ENCODE results near the gene UBAP1L. TPM values are rescaled to one million over a fixed set of nuclear protein-coding genes. Genes with fewer than 3 reads are reported as not detected.

The UBAP1L gene
- total and polyA plus RNA-seq, 2 donors (not counting 3 experiments of a cell fraction or from before 2014, with no cell fraction given) = 1.9 to 5.0 TPM

- DNase-seq (ENCODE audit: low read depth, low spot score) = no peak
- ChIA-PET POLR2A (no interaction called here), CTCF (no interaction called here)
- Histone ChIP-seq H3K9ac (replicated peaks; ENCODE audit: extremely low read depth, insufficient read depth, low read length) (no peak overlapping the region), H3K27me3 (ENCODE audit: control insufficient read depth in 2 of 2, insufficient read depth in 2 of 2, low read length in 2 of 2) (no peaks in the 10 kb centered on the region), H3K4me2 (ENCODE audit: insufficient read depth, low read length) (no peak overlapping the region), H3K4me1 (ENCODE audit: control insufficient read depth, extremely low read depth, insufficient read depth, low read length) (peaks cover 10% of the 10 kb centered on the region), H3K27ac (ENCODE audit: insufficient read depth, low read depth, low read length) (no peak overlapping the region), H3K36me3 (ENCODE audit: control insufficient read depth in 2 of 2, extremely low read depth in 1 of 2, insufficient read depth in 2 of 2, low read length in 2 of 2) (peaks cover 12 to 17% of the 10 kb centered on the region in 2 experiments), H4K20me1 (replicated peaks; ENCODE audit: control insufficient read depth, extremely low read depth, insufficient read depth, low read length) (no peaks in the 10 kb centered on the region), H3K9me3 (replicated peaks; ENCODE audit: control insufficient read depth, insufficient read depth, low read length) (no peaks in the 10 kb centered on the region), H3K9me1 (replicated peaks; ENCODE audit: control insufficient read depth, extremely low read depth, insufficient read depth, low read length) (no peaks in the 10 kb centered on the region), H3K79me2 (ENCODE audit: control insufficient read depth, insufficient read depth, low read length) (peaks cover 23% of the 10 kb centered on the region), H3K4me3 (replicated peaks in 1 of 3; ENCODE audit: insufficient read depth in 1 of 3, low read depth in 1 of 3, low read length in 3 of 3) (no peak overlapping the region), H2AFZ (ENCODE audit: low read depth, low read length) (no peak overlapping the region)
- TF ChIP-seq EZH2 (IDR thresholded peaks at IDR 0.05; ENCODE audit: borderline replicate concordance, low read depth, low read length, severe bottlenecking) (no peak), POLR2AphosphoS5 (IDR thresholded peaks at IDR 0.05; ENCODE audit: insufficient read depth, low read depth, low read length) (no peak), POLR2A (IDR thresholded peaks at IDR 0.05; ENCODE audit: low read depth, low read length) (no peak), JUN (IDR thresholded peaks at IDR 0.05; ENCODE audit: borderline replicate concordance, insufficient read depth, insufficient read length, low read depth) (no peak), CTCF (IDR thresholded peaks at IDR 0.05; ENCODE audit: extremely low read depth in 1 of 2, insufficient read depth in 1 of 2, low read depth in 1 of 2, low read length in 2 of 2) (no peak), GATA2 (IDR thresholded peaks at IDR 0.05; ENCODE audit: insufficient read depth, insufficient read length, low read depth, low read length) (no peak), MYC (IDR thresholded peaks at IDR 0.05; ENCODE audit: low read depth, low read length) (no peak), FOS (IDR thresholded peaks at IDR 0.05; ENCODE audit: borderline replicate concordance, insufficient read depth, low read length) (no peak)
- TF ChIP-seq, protein P1, sequence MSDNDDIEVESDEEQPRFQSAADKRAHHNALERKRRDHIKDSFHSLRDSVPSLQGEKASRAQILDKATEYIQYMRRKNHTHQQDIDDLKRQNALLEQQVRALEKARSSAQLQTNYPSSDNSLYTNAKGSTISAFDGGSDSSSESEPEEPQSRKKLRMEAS (IDR thresholded peaks at IDR 0.05; ENCODE audit: insufficient read depth, insufficient read length) = no peak
- BruUV-seq (replicated peaks) = no TSS peak
- no peak for FAIRE-seq
- dilution Hi-C loops (cut with MboI; ENCODE audit: extremely low pct_ligation_motif_present, low sequenced_read_pairs) (no loop called here), intact Hi-C loops (cut with micrococcal nuclease) (no loop called here)
Observed at GRCh38 chr15:65130941-65131340, 15.9 kb upstream of the UBAP1L start.
